GM18517 (cell line): ENCODE results near the gene RCE1.

Experiments
- ATAC-seq: cut with Tn5 transposase; IDR thresholded peaks from one replicate; pipeline ENCODE4 v1.9.1; 2021; ENCODE audit warnings: mild to moderate bottlenecking, moderate library complexity; ENCODE audit not compliant: unreplicated experiment

Gene RCE1

DNA sequence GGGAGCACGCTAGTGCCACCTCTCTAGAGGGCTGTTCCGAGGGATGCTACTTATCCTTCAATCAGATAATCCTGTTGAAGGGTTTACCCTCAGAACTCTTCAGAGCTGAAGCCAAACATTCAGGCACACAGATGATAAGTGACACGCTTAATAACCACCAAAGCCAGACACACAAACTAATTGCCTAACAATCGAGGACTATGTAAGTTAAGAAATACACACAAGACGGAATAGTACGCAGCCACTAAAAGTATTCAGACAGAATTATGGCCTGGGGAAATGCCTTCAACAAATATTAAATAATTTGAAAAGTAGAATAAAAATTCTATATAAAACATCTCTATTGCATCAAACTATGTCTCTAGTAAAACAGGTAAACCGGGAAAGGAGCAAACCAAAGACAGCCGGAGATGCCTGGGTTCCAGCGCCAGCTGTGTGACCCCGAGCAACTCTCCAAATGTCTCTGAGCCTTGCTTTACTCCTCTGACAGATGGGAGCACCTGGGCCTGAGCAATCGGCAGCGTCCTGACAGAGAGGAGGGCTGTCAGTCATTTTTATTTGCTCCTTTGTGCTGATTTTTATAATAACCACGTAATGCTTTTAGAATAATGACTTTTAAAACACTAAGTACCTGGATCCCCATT, 25.0 kb downstream of the RCE1 start:
- ATAC-seq, result no peak

DNA sequence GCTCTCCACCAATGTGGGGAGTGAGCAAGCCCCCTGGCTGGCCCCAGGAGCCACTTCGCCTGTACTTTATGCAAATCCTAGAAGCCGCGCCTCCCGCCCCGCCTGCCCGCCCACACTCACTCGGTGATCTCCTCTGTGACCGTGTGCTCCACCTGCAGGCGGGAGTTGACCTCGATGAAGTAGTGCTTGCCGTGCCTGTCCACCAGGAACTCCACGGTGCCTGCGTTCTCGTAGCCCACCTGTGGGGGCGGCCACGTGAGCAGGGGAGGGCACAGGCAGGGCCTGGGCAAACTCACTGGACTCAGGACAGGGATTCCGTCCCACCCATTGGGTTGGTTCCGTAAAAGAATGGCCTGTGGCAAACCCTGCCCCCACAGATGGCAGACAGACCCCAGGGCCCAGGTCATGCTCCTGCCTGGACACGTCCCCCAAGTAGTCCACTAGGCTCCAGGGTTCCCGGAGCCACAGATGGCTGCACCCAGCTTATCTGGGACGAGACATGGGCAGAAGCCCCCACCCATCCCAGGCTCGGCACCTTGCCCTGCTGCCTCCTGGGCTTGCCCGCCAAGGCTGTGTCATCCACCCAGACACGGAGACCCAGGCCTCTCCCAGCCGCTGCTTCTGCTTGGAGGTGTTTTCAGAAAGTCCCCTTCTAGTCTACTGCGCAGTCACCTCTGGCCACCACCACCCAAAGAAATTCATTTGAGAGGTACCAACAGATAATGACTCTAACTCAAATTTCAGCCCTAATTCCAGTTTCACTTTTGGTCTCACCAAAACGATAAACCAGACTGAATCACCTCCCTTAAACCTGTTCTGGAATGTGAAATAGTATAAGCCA, 25.7 kb downstream of the RCE1 start:
- ATAC-seq, result peak; percentile 75

DNA sequence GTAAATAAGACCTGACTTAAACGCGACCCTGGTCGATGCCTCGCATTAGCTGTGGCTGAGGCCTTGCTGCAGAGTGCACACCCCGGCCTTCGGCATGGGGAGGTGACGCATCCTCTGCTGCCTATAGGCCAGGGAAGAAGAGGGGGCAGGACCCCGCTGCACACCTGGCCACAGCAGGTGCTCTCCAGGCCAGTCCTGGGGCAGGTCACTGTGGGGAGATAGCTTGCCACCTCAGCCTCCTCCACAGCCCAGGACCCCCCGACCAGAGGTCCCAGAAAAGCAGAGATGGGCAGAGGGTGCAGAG, 26.3 kb downstream of the RCE1 start:
- ATAC-seq, result no peak

DNA sequence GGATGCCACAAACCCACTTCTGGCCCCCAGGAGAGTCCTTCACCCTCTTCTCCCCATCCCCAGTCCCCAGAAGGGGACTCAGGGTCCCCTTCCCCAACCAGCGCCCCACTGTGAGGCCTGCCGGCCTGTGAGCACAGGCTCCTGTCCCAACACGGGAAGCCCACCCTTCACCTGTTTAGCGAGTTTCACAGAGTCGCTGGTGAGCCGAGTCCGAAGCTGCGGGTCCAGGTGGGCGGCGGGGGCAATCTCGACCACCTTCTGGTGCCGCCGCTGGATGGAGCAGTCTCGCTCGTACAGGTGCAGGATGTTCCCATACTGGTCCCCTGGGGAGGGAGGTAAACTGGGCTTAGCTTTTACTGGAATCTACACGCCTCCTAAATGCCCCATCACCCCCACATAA, 26.9 kb downstream of the RCE1 start:
- no peak for ATAC-seq

DNA sequence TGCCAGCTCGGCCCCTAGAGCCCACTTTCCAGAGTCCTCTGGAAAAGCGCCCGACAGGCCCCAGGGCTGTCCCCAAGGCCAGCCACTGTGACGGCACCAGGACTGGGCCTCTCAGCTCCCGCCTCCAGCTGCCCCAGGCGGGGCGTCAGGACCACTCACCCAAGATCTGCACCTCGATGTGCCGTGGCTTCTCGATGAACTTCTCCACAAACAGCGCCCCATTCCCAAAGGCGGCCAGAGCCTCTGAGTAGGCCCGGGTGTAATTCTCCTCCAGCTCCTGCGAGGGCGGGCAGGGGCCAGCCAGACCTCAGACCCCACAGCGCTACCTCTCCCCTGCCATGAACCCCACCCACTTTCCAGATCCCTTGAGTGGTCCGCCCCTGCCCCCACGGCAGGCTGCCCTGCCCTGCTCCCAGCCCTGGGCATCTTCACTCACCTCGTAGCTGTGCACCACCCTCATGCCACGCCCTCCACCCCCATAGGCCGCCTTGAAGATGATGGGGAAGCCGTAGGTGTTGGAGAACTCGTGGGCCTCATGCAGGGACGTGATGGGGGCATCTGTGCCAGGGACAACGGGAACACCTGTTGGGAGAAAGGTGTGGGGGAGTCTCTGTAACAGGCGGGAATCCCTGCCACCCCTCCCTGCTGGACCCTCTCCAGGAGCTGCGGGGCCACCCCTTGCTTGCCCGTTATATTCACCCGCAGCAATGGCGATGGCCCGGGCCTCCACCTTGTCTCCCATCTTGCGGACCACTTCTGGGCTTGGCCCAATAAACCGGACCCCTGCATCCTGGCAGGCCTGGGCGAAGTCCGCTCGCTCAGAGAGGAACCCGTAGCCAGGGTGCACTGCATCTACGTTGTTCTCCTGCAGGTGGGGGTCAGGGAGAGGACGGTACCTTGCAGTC, 27.6 kb downstream of the RCE1 start:
- no peak for ATAC-seq

DNA sequence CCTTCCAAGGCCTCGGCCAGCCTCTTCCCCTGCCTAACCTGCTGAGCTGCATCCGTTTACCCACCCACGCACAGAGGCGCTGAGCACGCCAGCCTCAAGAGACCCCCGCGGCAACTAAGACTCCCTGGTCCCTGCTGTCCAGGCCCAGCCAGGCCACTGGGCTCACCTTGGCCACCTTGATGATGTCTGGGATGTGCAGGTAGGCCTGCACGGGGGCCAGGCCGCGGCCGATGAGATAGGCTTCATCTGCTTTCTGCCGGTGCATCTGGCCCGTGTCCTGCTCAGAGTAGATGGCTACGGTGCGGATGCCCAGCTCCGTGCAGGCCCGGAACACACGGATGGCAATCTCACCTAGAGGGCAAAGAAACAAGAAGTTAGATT, 28.3 kb downstream of the RCE1 start:
- ATAC-seq, result no peak

DNA sequence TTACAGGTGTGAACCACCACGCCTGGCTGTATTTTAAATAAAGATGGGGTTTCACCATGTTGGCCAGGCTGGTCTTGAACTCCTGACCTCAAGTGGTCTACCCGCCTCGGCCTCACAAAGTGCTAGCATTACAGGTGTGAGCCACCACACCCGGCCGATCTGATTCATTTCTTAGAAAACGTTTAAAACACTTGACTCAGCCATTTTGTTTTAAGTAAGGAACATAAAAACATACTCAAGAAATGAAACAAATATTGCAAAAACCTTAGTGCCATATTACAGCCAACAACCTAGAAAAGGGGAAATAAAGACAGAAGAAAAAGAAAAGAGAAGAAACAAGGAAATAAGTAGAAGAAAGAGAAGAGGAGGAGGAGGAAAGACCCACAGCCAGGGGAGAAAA, 31.0 kb downstream of the RCE1 start:
- no peak for ATAC-seq

DNA sequence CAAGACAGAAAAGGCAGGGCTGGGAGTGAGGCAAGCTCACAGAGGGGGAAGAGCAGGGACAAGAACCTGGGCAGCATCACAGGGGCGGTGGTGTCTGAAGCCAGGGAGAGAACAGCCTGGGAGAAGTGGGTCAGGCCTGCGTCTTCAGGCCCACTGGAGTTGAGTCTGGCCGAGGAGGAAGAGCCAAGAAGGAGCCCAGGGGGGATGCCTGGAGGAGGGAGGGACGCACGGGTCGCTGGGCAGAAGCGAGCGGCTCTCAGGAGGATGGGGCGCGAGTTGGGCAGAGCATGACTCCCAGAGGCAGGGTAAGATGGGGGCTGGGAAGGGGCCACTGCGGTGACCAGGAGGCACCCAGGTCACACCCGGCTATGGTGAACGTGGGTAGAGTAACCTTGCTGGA, 32.1 kb downstream of the RCE1 start:
- no peak for ATAC-seq

DNA sequence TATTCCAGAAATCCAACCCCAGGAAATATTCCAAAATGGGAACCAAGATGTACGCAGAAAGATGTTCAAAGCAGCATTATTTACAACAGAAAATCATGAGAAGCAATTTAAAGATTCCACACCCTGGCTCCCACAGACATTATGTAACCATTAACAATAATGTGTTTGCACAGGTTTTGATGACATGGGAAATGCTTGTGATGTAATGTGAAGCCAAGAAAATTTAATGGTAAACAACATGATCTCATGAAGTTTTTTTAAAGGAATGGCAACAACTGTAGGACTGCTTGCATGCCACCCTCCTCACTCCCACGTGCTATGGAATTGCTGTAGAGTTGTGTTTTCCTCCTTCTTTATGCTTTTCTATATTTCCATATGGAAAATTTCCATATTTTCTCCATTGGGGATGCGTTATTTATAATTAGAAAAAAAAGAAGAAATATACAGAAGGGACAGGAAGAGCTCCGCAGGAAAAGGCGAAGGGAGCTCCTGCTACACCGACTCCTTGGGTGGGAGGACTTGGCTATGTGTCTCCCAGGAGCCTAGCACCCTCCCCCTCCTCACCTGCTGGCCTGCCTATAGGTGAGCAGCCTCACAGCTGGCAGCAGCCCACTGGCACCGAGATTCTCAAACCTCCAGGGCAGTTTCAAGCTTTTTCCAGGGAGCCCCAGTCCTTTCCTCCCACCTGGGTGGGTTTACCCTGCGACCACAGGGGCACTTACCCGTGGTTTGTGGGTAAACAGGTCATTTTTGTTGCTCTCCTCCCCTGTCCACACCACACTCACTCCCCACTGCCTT, 34.5 kb downstream of the RCE1 start:
- ATAC-seq, result no peak

DNA sequence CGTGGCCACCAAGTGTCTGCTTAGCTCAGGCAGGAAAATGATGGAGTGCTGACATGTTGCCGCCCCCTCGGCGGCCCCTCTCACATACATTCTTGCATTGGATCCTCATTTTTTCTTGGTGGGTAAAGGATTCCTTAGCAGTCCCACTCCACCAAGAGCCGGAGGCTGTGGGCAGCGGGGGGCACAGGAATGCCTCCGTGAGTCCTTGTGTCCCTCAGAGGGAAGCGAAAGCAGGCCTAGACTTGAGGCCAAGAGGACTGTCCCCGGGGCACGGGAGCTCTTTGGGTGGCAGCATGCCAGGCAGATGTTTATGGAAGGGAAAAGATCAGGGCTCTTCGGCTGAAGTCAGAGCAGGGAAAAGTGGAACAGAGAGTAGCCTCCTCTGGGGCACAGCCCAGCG, 35.2 kb downstream of the RCE1 start:
- no peak for ATAC-seq

DNA sequence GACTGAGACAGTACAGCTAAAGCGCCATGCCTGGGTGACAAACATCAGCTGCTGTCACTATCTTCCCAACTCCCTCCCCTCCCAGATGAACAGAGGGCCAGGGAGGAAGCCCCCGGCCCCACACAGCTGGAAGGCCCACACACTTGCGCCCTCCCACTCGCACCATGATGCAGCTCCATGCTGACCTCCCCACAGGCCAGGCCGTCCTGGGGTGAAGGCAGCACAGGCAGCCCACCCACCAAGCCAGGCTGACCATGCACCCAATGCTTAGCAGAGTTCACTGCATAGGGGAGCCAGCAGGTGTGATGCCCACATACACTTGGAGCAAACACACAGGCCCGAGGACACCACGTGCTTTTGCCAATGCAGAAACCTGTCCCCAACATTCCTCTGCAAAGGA, 35.8 kb downstream of the RCE1 start:
- ATAC-seq, result no peak

DNA sequence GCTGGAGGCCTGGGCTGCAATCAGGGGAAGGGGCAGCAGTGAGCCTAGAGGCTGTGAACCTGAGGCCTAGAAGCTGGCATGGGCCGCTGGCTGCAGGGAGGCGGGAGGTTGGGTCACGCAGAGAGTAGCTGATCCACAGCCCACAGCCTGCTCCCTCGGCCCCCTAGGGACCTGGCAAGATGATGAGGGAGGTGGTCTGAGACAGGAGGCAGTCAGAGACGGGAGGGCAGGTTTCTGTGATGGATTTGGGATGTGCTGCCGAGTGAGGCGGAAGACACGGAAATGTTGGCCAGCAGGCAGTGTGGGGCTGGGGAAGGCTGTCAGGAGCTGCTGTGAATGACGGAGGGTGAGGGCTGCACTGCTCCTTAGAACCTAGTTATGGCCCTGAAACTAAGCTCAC, 36.3 kb downstream of the RCE1 start:
- no peak for ATAC-seq

DNA sequence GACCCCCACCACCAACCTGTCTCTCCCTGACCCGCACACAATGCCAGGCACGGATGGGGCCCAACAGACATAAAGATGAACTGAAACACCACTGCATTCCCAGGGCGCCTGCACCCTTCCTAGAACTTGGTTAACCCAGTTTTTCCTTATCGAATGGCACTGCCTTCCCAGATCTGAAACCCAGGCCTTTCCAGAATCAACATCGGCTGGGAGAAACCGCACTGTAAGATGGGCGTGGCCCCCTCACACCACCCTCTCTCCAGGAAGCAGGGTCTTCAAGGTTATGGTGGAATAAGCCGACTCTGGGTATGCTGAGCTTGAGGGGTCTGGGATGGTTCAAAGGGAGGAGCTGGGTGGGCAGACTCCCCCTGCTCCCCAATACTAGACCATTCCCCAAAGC, 36.8 kb downstream of the RCE1 start:
- ATAC-seq, result no peak

DNA sequence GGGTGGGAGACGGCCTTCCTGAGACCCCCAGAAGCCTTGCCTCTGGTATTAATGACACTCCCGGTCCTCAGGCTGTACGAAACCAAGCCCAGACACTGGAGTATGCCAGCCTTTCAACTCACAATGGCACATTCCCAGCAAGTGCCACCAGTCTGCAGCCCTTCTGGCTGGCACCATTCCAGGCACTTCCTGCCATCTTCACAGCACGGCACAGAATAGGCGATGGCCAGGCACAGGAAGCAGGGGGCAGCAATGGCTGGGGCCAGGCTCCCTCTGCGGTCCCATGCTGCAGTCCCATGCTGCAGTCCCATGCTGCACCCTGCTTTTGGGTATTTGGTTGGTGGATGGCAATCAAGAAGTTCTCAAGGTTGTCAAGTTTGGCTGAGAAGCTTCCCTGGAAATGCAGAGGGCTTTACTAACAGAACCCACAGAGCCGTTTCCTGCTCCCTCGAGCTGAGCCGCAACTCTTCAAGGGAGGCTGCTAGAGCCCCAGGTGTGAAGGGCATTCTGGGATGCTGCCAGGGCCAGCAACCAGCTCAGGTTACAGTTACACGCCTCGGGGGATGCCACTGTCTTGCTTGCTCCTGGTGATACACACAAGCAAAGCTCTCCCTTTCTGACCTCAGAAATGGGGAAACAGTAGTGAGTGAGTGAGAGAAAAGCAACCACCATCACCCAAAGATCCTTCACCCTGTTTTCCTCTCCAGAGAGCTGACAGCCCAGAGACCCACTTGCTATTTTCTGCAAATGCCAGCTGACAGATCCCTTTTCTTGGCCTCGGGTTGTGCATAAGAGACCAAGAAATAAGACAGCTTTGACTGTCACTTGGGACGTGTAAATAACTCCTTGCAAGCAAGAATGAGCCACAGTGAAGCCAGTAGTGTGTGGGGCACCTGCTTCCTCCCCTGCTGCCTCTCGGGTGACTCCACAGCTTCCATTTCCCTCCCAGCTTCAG, 37.5 kb downstream of the RCE1 start:
- no peak for ATAC-seq

DNA sequence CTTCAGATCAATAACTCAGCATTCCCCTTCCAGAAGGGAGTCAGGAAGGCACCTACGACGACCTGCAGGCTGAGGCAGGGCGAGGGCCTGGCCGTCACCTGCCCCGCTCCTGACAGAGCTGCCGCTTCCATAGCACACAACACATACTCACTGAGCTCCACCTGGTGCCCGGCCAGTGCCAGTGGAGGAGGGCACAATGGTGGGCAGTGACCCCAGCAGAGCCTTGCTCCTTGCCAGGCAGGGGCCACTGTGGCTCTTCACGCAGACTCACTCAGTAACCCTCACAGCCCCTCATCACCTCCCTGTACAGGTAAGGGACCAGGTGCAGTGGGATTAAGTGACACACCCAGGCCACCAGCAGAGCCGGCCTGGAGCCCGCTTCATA, 38.2 kb downstream of the RCE1 start:
- ATAC-seq, result no peak

DNA sequence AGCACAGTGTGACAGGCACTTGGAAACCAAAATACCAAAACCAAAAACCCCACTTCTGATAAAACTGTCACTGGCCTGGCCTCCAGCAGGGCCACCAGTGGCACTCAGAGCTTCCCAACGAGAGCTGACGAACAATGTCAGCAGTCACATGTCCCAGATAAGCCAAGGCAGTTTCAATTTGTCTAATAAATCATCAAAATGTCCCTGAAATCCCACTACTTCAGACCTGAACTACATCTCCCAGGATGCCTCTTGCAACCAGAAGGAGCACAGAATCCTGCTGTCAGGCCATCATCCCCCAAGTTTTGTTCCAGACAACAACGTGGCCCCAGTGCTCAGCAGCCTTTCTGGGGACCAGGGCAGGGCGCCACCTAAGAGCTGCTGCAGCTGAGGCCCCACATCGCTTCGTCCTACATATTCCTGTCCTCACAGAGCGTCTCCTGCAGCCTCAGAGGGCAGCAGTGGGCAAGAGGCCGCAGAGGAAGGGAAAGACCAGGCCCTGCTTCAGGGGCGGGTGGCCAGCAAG, 38.7 kb downstream of the RCE1 start:
- no peak for ATAC-seq

DNA sequence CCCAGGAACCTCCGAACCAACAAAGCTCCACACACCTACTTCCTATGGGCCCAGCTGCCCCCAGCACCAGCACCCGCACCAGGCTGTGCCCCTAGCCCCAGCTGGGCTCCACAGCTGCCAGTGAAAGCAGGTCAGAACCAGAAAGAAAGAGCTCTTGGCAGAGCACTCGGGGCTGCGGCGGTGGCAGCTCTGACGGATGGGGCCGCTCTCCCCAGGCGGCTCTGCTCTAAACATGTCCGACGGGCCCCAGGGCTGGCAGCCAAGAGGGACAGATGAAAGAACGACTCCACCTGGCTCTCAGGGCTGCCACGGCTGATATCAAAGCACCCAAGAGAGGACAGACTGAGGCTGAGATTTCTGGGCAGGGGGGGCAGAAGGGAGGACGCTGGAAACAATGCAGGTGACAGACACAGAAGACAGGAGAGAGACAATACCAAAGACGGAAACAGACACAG, 39.3 kb downstream of the RCE1 start:
- no peak for ATAC-seq

DNA sequence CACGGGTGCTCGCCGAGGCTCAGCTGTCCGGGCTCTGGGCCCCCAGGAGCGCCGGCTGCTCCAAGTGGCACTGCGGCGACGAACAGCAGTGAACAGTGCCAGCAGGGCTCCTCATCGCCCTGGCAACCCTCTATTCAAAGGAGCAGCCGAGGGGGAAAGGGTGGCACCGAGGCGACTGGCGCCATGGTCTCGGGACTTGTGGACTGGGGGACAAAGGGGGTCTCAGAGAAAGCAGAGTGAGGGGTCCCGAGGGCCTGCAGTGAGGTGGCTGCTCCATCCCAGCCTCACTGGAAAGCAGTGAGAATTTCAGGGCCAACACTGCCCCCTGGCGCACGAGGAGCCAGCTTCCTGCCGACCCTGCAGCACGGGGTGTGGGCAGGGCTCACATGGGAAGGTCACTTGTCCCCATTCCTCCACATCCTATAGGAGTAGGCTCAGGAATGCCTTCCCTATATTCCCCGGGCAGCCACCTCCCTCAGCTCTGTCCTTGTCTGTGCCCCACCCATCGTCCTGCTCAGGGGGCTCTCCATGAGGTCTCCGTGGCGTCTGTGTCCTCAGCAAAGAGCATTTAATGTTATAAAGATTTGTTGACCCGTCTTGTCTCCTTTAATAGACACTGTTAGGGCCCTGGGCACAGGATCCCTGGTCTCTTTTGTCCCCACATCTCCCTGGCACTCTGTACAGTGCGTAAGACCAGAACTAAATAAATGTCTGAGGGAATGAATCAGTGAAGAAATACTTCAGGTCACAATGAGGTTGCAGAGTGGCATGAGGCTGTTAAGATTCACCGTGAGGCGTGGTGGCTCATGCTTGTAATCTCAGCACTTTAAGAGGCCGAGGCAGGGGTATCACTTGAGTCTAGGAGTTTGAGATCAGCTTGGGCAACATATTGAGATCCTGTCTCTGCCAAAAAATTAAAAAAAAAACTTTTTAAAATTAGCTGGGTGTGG, 40.0 kb downstream of the RCE1 start:
- ATAC-seq, result no peak

DNA sequence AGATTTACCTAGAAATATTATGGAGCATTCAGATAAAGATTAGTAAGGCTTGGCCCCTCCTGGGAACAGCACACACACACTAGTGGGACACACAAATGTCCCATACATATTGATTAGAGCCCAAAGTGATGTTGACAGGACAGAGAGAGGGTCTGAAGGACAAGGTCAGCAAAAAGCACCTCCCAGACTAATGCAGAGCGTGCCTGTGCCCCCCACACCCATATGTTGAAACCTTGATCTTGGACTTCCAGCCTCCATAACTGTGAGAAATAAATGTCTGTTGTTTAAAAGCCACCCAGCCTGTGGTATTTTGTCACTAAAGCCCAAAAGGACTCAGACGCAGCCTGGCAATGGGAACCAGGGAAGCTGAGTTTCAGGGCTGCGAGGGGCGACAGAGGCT, 41.2 kb downstream of the RCE1 start:
- no peak for ATAC-seq
